Hepatocyte (in vitro differentiated cells): ENCODE results near the gene POLE4.

Experiments used
- CTCF ChIP-seq: fragments of 200-600 bp; sonication (generic); IDR thresholded peaks from 2 replicates; pipeline ENCODE4 v1.5.1; 2016; ENCODE audit warnings: antibody characterized with exemption, mild to moderate bottlenecking; ENCODE audit not compliant: poor library complexity
- EZH2 ChIP-seq: fragments of 200-600 bp; sonication (generic); IDR thresholded peaks from 2 replicates; pipeline ENCODE4 v1.6.1; 2016; ENCODE audit warnings: antibody characterized with exemption, mild to moderate bottlenecking, borderline replicate concordance

GRCh38 chr2:74931940-74932339 is 26.5 kb upstream of the POLE4 start:
- no peak for TF ChIP-seq CTCF
- no peak for TF ChIP-seq EZH2
